HG03354 (cell line): Measurements from ENCODE around the gene KIR3DL1.

Experiments used
- ATAC-seq: cut with Tn5 transposase; IDR thresholded peaks from one replicate; pipeline ENCODE4 v1.9.1; 2021; ENCODE audit warnings: mild to moderate bottlenecking; ENCODE audit not compliant: unreplicated experiment, poor library complexity, severe bottlenecking

KIR3DL1 gene

GRCh38 chr19:54875506-54875905, 59.2 kb downstream of the KIR3DL1 start:
- no peak for ATAC-seq

GRCh38 chr19:54877471-54877870, 61.2 kb downstream of the KIR3DL1 start:
- no peak for ATAC-seq
